ENCODE results near the gene DEGS2.

- TF ChIP-seq CTCF (IDR thresholded peaks at IDR 0.05), result no peak
- TF ChIP-seq CREB1 (CRISPR knock-in tag; IDR thresholded peaks at IDR 0.05), result no peak
- no peak for TF ChIP-seq SP1 (CRISPR knock-in tag; conservative IDR thresholded peaks at IDR 0.05)
- TF ChIP-seq TCF7 (CRISPR knock-in tag; IDR thresholded peaks at IDR 0.05; ENCODE audit: low read depth), result no peak
- no peak for TF ChIP-seq IRF1 (CRISPR knock-in tag; IDR thresholded peaks at IDR 0.05)
- no peak for TF ChIP-seq ZNF121 (CRISPR knock-in tag; IDR thresholded peaks at IDR 0.05)
- no peak for TF ChIP-seq PREB (CRISPR knock-in tag; IDR thresholded peaks at IDR 0.05; ENCODE audit: borderline replicate concordance)
- TF ChIP-seq NFE2L1 (CRISPR knock-in tag; IDR thresholded peaks at IDR 0.05), result no peak
- no peak for TF ChIP-seq USF1 (CRISPR knock-in tag; IDR thresholded peaks at IDR 0.05)
- TF ChIP-seq ZSCAN18 (CRISPR knock-in tag; IDR thresholded peaks at IDR 0.05), result no peak
- TF ChIP-seq FOXJ3 (CRISPR knock-in tag; IDR thresholded peaks at IDR 0.05; ENCODE audit: borderline replicate concordance), result no peak
- no peak for TF ChIP-seq ATF2 (CRISPR knock-in tag; IDR thresholded peaks at IDR 0.05; ENCODE audit: borderline replicate concordance, low read depth)
- TF ChIP-seq NR1H2 (CRISPR knock-in tag; IDR thresholded peaks at IDR 0.05), result no peak
Observed at GRCh38 chr14:100108840-100109593, 50.4 kb downstream of the DEGS2 start.

All from WTC11 (cell line).